Measurements from ENCODE around the gene BACH2.
A peak's percentile ranks its signal among the peaks of the same experiment; 100 is the strongest.
"Not testable (repeated sequence)": the region's sequence is repeated elsewhere in the genome, so short reads cannot be mapped to it uniquely, and the experiment has no call there.

Gene BACH2

GRCh38 chr6:89910001-89910901 is 386.4 kb downstream of the BACH2 start:
- not testable (repeated sequence) for H2BK12ac ChIP-seq (ENCODE audit: low read length in 2 of 2); H3K36me3 ChIP-seq (ENCODE audit: control insufficient read depth in 1 of 2, insufficient read depth in 2 of 2, low read depth in 1 of 2, low read length in 2 of 2); H3K4me1 ChIP-seq (ENCODE audit: control insufficient read depth, insufficient read depth, low read depth, low read length); H4K91ac ChIP-seq (ENCODE audit: low read length); H2BK15ac ChIP-seq (ENCODE audit: low read depth, poor library complexity, severe bottlenecking); H3K79me1 ChIP-seq (replicated peaks; ENCODE audit: low read length, poor library complexity, severe bottlenecking); H3K4me2 ChIP-seq (ENCODE audit: low read length, poor library complexity, severe bottlenecking); H3K14ac ChIP-seq (ENCODE audit: low read length in 2 of 2); H2BK120ac ChIP-seq (ENCODE audit: low read depth, low read length); DNase-seq; H2BK5ac ChIP-seq (ENCODE audit: low read depth, low read length, poor library complexity, severe bottlenecking); H3K27me3 ChIP-seq (ENCODE audit: control insufficient read depth in 1 of 2, insufficient read depth in 1 of 2, low read length in 2 of 2); H3K9me3 ChIP-seq (ENCODE audit: control insufficient read depth, low read length); H3K9ac ChIP-seq (ENCODE audit: low read length); H3K4ac ChIP-seq (ENCODE audit: low read depth in 1 of 2, low read length in 2 of 2); H3K27ac ChIP-seq (ENCODE audit: low read length, poor library complexity, severe bottlenecking); H3K23ac ChIP-seq (ENCODE audit: low read length in 2 of 2); H2AK5ac ChIP-seq (ENCODE audit: low read length, severe bottlenecking); H2AFZ ChIP-seq (ENCODE audit: low read depth, low read length); H4K8ac ChIP-seq (ENCODE audit: low read length); H3K18ac ChIP-seq (ENCODE audit: low read depth in 1 of 2, low read length in 2 of 2); H3K4me3 ChIP-seq (ENCODE audit: insufficient read depth in 1 of 2, low read depth in 1 of 2, low read length in 2 of 2)
- WGBS, result 67% methylated on average over 9 of the region's 10 CpGs

- H3K36me3 ChIP-seq (ENCODE audit: control insufficient read depth in 1 of 2, insufficient read depth in 2 of 2, low read depth in 1 of 2, low read length in 2 of 2), result no peaks in the 10 kb centered on the region
- no peak overlapping the region for H2BK5ac ChIP-seq (ENCODE audit: low read depth, low read length, poor library complexity, severe bottlenecking)
- DNase-seq, result peak; percentile 74
- no peak overlapping the region for H3K27ac ChIP-seq (ENCODE audit: low read length, poor library complexity, severe bottlenecking)
- no peak overlapping the region for H3K4ac ChIP-seq (ENCODE audit: low read depth in 1 of 2, low read length in 2 of 2)
- H2BK12ac ChIP-seq (ENCODE audit: low read length in 2 of 2), result no peak overlapping the region
- no peaks in the 10 kb centered on the region for H3K4me1 ChIP-seq (ENCODE audit: control insufficient read depth, insufficient read depth, low read depth, low read length)
- no peak overlapping the region for H3K9ac ChIP-seq (ENCODE audit: low read length)
- no peak overlapping the region for H3K23ac ChIP-seq (ENCODE audit: low read length in 2 of 2)
- no peak overlapping the region for H2AFZ ChIP-seq (ENCODE audit: low read depth, low read length)
- H3K27me3 ChIP-seq (ENCODE audit: control insufficient read depth in 1 of 2, insufficient read depth in 1 of 2, low read length in 2 of 2), result peaks cover 10 to 29% of the 10 kb centered on the region in 2 experiments
- no peak overlapping the region for H2BK120ac ChIP-seq (ENCODE audit: low read depth, low read length)
- no peak overlapping the region for H3K4me3 ChIP-seq (ENCODE audit: insufficient read depth in 1 of 2, low read depth in 1 of 2, low read length in 2 of 2)
- no peak overlapping the region for H3K18ac ChIP-seq (ENCODE audit: low read depth in 1 of 2, low read length in 2 of 2)
- H3K79me1 ChIP-seq (replicated peaks; ENCODE audit: low read length, poor library complexity, severe bottlenecking), result no peaks in the 10 kb centered on the region
- H2BK15ac ChIP-seq (ENCODE audit: low read depth, poor library complexity, severe bottlenecking), result no peak overlapping the region
- WGBS, result 57% methylated on average over 8 of the region's 8 CpGs
- no peak overlapping the region for H2AK5ac ChIP-seq (ENCODE audit: low read length, severe bottlenecking)
- no peak overlapping the region for H4K8ac ChIP-seq (ENCODE audit: low read length)
- H4K91ac ChIP-seq (ENCODE audit: low read length), result no peak overlapping the region
- H3K9me3 ChIP-seq (ENCODE audit: control insufficient read depth, low read length), result no peaks in the 10 kb centered on the region
- H3K14ac ChIP-seq (ENCODE audit: low read length in 2 of 2), result no peak overlapping the region
- H3K4me2 ChIP-seq (ENCODE audit: low read length, poor library complexity, severe bottlenecking), result no peak overlapping the region
These were observed 401.3 kb downstream of the BACH2 start for GRCh38 chr6:89895276-89895874.

GRCh38 chr6:89894169-89894568 is 402.5 kb downstream of the BACH2 start, which contains the start of gene GJA10:
GJA10 (plus strand) TSS chr6:89894469; CDS start chr6:89894469, 0 bp downstream.
- Histone ChIP-seq H2AK5ac (ENCODE audit: low read length, severe bottlenecking) (no peak within 1 kb of the TSS), H2BK120ac (ENCODE audit: low read depth, low read length) (no peak within 1 kb of the TSS), H4K8ac (ENCODE audit: low read length) (no peak within 1 kb of the TSS), H2BK15ac (ENCODE audit: low read depth, poor library complexity, severe bottlenecking) (no peak within 1 kb of the TSS), H4K91ac (ENCODE audit: low read length) (no peak within 1 kb of the TSS), H2BK5ac (ENCODE audit: low read depth, low read length, poor library complexity, severe bottlenecking) (no peak within 1 kb of the TSS), H3K36me3 (ENCODE audit: control insufficient read depth in 1 of 2, insufficient read depth in 2 of 2, low read depth in 1 of 2, low read length in 2 of 2) (no peaks in the 10 kb centered on the region), H3K18ac (ENCODE audit: low read depth in 1 of 2, low read length in 2 of 2) (no peak within 1 kb of the TSS), H2AFZ (ENCODE audit: low read depth, low read length) (no peak within 1 kb of the TSS), H2BK12ac (ENCODE audit: low read length in 2 of 2) (no peak within 1 kb of the TSS), H3K4me1 (ENCODE audit: control insufficient read depth, insufficient read depth, low read depth, low read length) (no peaks in the 10 kb centered on the region), H3K79me1 (replicated peaks; ENCODE audit: low read length, poor library complexity, severe bottlenecking) (no peaks in the 10 kb centered on the region), H3K27ac (ENCODE audit: low read length, poor library complexity, severe bottlenecking) (no peak within 1 kb of the TSS), H3K4ac (ENCODE audit: low read depth in 1 of 2, low read length in 2 of 2) (no peak within 1 kb of the TSS), H3K23ac (ENCODE audit: low read length in 2 of 2) (no peak within 1 kb of the TSS), H3K9ac (ENCODE audit: low read length) (no peak within 1 kb of the TSS), H3K27me3 (ENCODE audit: control insufficient read depth in 1 of 2, insufficient read depth in 1 of 2, low read length in 2 of 2) (peaks cover 10 to 32% of the 10 kb centered on the region in 2 experiments), H3K4me2 (ENCODE audit: low read length, poor library complexity, severe bottlenecking) (no peak within 1 kb of the TSS), H3K9me3 (ENCODE audit: control insufficient read depth, low read length) (no peaks in the 10 kb centered on the region), H3K14ac (ENCODE audit: low read length in 2 of 2) (no peak within 1 kb of the TSS), H3K4me3 (ENCODE audit: insufficient read depth in 1 of 2, low read depth in 1 of 2, low read length in 2 of 2) (no peak within 1 kb of the TSS)
- 100% methylated on average over 1 of the region's 1 CpG for WGBS
- DNase-seq, result no peak

GRCh38 chr6:89892577-89892976 is 404.1 kb downstream of the BACH2 start:
- H2BK5ac ChIP-seq (ENCODE audit: low read depth, low read length, poor library complexity, severe bottlenecking); H2BK120ac ChIP-seq (ENCODE audit: low read depth, low read length); H4K91ac ChIP-seq (ENCODE audit: low read length); H3K79me1 ChIP-seq (replicated peaks; ENCODE audit: low read length, poor library complexity, severe bottlenecking); H2BK15ac ChIP-seq (ENCODE audit: low read depth, poor library complexity, severe bottlenecking); H3K4me2 ChIP-seq (ENCODE audit: low read length, poor library complexity, severe bottlenecking); H3K18ac ChIP-seq (ENCODE audit: low read depth in 1 of 2, low read length in 2 of 2); H3K9ac ChIP-seq (ENCODE audit: low read length); H3K4me3 ChIP-seq (ENCODE audit: insufficient read depth in 1 of 2, low read depth in 1 of 2, low read length in 2 of 2); DNase-seq; H2BK12ac ChIP-seq (ENCODE audit: low read length in 2 of 2); H3K23ac ChIP-seq (ENCODE audit: low read length in 2 of 2); H3K27ac ChIP-seq (ENCODE audit: low read length, poor library complexity, severe bottlenecking); H3K4me1 ChIP-seq (ENCODE audit: control insufficient read depth, insufficient read depth, low read depth, low read length); H3K9me3 ChIP-seq (ENCODE audit: control insufficient read depth, low read length); H4K8ac ChIP-seq (ENCODE audit: low read length); H2AK5ac ChIP-seq (ENCODE audit: low read length, severe bottlenecking); H3K36me3 ChIP-seq (ENCODE audit: control insufficient read depth in 1 of 2, insufficient read depth in 2 of 2, low read depth in 1 of 2, low read length in 2 of 2); H2AFZ ChIP-seq (ENCODE audit: low read depth, low read length); H3K4ac ChIP-seq (ENCODE audit: low read depth in 1 of 2, low read length in 2 of 2); H3K14ac ChIP-seq (ENCODE audit: low read length in 2 of 2): not testable (repeated sequence)
- peaks cover 10 to 46% of the 10 kb centered on the region in 2 experiments for H3K27me3 ChIP-seq (ENCODE audit: control insufficient read depth in 1 of 2, insufficient read depth in 1 of 2, low read length in 2 of 2)
- 81% methylated on average over 8 of the region's 8 CpGs for WGBS
